GM19328 (cell line): ENCODE data around the gene PDZD8.
"Not testable (repeated sequence)": the region's sequence is repeated elsewhere in the genome, so short reads cannot be mapped to it uniquely, and the experiment has no call there.

Experiments used
- ATAC-seq: cut with Tn5 transposase; IDR thresholded peaks from one replicate; pipeline ENCODE4 v1.9.1; 2021; ENCODE audit warnings: mild to moderate bottlenecking, moderate library complexity; ENCODE audit not compliant: unreplicated experiment

Gene PDZD8

GRCh38 chr10:117239051-117239450 is 136.2 kb downstream of the PDZD8 start:
- no peak for ATAC-seq

GRCh38 chr10:117237401-117237991 is 137.7 kb downstream of the PDZD8 start:
- ATAC-seq = no peak

DNA sequence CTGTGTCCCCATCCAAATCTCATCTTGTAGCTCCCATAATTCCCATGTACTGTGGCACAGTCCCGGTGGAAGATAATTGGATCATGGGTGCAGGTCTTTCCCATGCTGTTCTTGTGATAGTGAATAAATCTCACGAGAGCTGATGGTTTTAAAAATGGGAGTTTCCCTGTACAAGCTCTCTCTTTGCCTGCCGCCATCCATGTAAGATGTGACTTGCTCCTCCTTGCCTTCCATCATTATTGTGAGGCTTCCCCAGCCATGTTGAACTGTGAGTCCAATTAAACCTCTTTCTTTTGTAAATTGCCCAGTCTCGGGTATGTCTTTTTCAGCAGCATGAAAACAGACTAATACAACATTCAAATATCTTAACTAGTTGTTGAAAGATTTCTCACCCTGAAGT is 145.1 kb downstream of the PDZD8 start:
- not testable (repeated sequence) for ATAC-seq

DNA sequence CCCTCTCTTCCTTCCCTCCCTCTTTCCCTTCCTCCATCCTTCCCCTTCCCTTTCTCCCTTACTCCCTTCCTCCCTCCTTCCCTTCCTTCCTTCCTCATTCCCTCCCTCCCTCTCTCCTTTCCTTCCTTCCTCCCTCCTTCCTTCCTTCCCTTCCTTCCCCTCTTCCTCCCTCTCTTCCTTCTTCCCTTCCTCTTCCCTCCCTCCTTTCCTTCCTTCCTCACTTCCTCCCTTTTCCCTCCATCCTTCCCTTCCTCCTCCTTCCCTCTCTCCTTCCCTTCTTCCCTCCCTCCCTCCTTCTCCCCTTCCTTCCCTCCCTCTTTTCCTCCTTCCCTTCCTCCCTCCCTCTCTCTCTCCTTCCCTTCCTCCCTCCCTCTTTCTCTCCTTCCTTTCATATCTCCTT is 147.0 kb downstream of the PDZD8 start:
- no peak for ATAC-seq
